GM15510 (cell line): ENCODE results near the gene KANK2.

Experiments used
- POLR2A ChIP-seq: IDR thresholded peaks from 3 replicates; pipeline ENCODE4 v1.6.1; 2011; ENCODE audit warnings: borderline replicate concordance; ENCODE audit not compliant: insufficient read length; ENCODE audit errors: extremely low read depth

Gene KANK2

DNA sequence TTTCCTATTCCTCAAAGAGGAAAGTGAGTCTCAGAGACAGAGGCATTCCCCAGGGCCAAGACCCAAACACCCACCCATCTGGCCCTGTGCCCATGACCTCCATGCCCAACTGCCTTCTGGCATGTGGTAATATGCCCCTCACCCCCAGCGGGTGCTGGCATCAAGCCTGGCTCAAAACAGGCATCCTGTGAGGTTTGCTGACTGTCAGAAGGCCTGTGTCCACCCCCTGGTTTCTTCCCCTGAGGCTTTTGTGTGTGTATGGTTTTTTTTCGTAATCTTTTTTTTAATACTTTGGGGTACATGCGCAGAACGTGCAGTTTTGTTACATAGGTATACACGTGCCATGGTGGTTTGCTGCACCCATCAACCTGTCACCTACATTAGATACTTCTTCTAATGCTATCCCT, 7.6 kb upstream of the KANK2 start:
- TF ChIP-seq POLR2A = no peak

DNA sequence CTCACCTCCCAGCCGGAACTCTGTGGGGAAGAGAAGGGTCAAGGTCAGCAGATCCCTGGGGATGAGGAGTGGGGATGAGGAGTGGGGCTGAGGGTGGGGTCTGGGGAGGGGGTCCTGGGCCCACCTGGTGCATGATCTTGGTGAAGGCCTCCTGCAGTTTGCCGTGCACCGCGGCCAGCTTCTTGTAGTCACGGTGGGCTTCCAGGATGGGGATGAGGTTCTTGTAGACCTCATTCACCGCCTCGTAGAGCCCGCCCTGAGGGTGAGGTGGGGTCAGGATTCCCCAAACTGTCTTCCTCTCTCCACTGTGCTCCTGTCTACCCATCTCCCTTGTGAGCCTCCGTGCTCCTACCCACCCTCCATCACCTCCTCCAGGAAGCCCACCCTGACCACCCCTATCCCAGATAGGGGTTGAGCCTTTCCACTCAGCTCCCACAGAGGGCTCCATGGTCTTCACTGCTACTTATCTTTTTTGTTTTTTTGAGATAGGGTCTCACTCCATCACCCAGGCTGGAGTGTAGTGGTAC, 6.8 kb upstream of the KANK2 start:
- no peak for TF ChIP-seq POLR2A

DNA sequence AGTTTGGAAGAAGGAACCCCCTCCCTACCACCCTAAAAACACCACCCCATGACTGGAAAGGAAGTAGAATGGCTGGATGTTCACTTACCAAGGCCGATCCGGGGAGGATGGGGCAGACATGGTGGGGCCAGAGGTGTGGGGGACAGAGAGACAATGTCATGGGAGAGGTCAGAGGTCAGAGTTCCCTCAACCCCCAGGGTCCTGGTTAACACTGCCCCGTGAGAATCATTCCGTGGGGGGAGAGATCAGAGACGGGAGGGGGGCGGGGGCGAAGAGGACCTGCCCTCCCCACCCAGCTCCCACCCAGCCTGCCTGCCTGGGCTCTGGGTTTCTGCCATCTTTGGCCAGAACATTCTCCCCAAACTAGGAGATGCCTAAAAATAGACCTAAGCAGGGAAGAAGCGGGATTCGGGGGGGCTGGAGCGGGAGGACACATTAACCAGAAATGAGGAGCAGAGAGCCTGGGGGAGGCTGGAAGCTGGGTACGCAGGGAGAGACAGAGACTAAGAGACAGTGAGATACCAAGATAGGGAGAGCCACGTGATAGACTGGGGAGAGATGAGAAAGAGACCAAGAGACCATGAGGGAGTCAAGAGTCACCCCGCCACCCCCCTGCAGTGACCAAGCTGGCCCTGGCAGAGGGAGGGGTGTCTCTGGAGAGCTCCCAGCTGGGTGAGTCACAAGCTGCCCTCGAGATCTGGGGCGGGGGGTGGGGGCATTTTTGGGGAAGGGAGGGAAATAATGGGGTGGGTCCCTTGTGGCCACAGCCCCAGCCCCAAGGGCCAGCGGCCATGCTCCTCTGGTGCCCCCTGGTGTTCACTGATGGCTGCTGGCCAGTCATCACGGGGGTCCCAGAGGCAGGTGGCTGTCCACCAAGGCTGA, 6.1 kb upstream of the KANK2 start:
- TF ChIP-seq POLR2A = no peak

DNA sequence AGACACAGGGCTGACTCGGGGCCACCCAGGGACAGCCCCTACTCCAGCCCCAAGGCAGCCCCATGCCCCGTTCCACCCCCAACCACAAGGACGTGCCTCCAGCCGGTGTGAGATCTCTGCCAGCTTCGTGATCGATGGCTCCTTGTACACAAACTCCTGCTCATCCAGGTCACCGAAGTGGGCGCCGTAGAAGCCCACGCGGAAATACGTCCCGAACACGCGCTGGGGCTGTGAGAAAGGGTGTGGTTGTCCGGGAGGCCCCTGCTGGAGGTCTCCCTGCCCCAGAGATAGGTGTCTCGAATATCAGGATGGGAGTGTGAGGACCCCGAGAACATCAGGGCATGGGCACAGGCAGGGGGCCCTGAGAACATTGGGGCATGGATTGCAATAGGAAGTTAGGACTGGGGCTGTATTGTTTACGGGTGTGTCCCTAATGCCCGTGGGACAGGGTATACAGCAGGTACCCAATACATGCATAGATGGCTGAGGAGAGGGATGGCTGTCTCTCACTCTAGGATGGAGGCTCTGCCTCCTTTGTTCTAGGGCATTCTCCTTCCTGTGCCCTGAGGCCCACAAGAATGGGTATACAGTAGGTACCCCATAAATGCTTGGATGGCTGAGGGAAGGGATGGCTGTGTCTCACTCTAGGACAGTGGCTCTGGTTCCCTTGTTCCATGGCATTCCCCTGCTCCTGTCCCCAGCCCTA, 5.3 kb upstream of the KANK2 start:
- TF ChIP-seq POLR2A = no peak

DNA sequence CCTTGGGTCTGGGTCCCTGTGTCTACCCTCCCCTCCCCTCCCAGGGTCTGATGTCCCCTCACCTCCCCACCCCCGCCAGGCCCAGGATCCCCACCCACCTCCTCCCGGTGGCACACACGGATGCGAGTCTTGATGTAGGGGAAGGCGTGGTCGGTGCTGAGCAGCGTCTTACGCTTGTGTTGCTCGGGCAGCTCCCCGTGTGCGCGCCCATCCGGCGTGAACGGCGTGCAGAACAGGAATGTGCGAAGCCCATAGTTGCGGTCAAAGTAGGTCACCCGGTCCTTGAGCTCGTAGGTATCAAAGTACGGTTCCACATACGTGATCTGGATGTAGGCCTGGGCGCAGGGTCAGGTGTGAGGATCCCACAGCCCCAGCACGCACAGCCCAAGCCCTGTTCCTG, 4.4 kb upstream of the KANK2 start:
- no peak for TF ChIP-seq POLR2A

DNA sequence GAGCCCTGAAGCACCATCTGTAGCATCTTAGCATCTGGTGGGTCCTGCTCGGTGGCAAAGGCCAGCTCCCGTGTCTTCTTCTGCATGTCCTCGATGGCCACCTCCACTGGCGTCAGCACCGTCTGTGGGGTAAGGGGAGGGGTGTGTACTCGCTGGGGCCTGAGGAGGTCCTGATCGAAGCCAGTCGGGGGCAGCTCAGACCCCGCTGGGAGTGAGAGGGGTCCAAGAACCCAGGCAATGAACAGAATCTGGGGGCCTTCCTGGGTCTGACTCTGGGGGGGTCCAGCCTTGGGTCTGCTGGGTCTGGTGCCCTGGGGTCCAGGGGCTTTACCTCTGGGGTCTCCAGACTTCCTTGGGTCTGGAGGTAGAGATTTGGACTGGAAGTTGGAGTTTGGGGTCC, 3.6 kb upstream of the KANK2 start:
- TF ChIP-seq POLR2A = no peak

DNA sequence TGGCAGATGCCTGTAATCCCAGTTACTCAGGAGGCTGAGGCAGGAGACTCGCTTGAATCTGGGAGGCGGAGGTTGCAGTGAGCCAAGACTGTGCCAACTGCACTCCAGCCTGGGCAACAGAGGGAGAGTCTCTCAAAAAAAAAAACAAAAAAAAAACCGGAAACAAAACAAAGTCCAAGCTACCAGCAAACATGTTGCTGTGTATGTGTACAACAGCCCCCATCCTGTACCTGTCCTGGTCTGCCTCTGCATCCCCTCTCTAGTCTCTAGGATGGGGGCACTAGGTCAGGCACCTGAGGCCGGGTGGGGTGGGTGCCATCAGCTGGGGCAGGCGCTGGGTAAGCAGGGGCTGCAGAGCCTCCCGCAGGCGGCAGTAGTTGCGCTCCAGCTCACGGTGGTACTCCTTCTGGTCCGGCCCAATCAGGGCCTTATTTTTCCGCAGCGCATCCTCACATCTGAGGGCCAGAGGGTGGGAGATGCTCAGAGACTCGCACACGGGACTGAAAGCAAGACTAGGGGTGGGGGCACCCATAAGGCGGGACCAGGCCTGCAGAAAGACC, 2.8 kb upstream of the KANK2 start:
- no peak for TF ChIP-seq POLR2A

DNA sequence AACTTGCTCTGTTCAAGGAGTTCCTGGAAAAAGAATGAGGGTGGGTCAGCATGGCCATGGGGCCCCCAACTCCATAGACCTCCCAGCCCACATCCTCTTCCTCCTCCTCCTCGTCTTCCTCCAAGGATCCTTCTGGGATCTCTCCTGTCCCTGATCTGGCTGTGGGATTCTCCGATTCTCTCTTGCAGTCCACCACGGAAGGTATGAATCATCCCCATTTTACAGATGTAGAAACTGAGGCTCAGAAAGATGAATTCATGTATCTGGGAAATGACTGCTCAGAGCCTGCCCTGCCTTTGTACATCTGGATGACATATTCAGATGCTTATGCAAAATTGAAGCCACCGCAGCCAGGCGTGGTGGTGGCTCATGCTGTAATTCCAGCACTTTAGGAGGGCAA, 2.2 kb upstream of the KANK2 start:
- no peak for TF ChIP-seq POLR2A

DNA sequence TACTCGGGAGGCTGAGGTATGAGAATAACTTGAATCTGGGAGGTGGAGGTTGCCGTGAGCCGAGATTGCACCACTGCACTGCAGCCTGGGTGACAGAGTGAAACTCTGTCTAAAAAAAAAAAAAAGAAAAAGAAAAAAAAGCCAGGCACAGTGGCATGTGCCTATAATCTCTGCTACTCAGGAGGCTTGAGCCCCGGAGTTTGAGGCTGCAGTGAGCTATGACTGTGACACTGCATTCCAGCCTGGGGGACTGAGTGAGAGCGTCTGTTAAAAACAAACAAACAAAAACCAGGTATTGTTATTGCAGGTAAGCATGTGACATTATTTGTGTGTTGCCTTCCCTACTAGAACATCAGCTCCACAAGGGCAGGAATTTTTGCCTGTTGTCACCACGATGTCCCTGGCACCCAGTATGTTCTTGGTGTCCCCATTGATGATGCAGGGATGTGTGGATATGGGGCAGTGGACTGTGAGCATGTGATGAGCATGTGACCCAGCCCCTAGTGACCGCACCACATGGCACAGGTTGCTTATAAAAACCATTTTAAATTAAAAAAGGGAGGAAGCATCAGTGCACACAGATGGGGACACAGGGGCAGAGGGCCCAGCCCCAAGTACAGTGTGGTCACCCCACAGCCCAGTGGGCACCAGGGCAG, 1.6 kb upstream of the KANK2 start:
- TF ChIP-seq POLR2A = no peak

DNA sequence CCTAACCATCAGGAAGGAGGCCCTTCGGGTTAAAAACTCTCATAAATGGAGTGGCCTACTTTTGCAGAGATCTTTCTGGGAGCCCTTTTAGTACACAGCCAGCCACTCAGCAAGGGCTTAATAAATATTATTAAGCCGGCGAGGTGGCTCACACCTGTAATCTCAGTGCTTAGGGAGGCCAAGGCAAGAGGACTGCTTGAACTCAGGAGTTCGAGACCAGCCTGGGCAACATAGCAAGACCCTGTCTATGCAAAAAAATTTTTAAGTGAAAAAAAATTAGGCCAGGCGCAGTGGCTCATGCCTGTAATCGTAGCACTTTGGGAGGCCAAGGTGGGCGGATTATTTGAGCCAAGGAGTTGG, 810 bp upstream of the KANK2 start:
- TF ChIP-seq POLR2A = no peak

DNA sequence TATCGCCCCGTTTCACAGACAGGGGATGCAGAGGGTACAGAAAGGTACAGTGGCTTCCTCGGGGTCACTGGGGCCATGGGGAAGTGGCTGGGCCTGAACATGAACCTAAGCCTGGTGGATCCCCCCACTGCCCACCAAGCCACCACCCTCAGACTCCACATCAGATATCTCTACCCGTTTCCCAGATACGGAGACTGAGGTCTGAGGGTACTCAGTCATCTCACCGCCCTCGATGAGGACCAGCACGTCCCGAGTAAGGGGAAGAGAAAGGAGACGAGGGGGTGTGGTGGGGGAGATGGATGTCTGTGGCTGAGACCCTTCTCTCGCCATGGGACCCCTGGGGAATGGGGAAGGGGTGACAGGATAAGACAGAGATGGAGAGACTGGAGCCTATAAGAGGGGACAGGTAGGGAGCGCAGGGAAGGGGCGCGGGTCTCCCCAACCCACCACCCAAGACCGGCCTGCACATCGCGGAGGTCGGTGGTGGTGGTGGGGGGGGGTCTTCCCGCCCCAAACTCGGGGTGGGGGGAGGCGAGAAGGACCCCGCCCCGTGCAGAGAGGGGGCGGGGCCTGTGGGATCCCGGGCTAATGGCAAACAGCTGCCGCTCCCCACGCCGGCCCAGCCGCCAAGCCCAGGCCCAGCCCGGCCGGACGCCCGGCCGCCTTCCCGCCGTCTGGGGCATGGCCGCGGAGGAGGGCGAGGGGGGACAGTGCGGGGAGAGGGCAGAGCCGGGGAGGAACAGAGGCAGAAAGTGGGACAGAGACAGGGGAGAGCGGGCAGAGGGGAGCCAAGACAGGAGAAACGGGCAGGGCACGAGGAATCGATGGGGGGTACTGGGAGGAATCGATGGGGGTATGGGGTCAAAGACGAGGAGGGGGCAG, 698 bp downstream of the KANK2 start:
- no peak for TF ChIP-seq POLR2A

DNA sequence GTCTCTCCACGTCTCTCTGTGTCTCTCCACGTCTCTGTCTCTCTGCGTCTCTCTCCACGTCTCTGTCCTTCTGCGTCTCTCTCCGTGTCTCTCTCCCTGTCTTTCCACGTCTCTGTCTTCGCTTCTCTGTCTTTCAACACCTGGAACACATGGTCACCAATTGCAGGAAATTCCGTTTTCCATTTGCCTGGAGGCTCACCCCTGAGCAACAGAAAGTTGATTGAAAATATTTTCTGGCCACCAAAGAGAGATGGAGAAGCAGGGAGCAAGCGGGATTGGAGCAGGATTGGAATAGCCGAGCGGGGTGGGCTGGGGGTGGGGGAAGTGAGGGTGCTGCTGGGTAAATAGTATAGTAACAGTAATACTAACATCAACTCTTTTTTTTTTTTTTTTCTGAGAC, 1.7 kb downstream of the KANK2 start:
- no peak for TF ChIP-seq POLR2A

DNA sequence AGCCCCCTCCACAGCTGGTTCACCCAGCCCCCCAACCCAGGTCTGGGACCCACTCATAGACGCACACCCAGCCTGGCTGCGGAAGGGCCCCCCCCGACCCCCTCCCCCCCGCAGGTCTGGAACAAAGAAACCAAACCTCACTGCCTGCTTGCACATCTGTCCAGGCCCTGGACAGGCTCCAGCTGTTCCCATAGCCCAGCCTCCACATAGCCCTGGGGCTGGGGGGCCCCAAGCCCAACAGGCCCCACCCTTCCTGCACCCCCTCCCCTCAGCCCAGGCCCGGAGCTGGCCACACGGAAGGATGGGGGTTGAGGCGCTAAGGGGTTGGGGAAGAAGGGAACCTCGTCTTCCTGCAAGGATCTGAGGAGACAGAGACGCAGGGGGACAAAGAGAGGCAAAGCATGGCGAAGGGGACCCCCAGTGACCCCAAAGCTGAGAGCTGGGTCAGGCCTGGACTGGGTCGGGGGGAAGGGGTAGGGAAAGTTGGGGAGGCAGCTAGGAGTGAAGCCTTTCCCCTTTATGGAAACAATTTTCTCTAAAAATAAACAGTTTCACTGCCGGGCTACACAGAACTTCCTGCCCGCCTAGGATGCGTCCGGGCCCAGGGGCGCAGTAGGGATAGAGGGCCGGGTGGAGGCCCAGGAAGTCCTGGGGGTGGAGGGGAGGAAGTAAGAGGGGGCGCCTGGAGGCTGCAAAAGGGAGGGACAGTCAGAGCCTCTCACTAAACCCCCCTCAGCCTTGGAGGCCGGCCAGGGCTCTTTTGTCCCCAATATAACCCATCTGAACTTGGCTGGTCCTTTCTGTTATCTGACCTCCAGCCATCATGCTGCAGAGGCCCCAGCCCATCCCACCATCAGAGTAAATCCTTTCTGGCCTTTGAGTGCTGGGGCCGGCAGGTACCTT, 2.4 kb downstream of the KANK2 start:
- TF ChIP-seq POLR2A = no peak
